ENCODE data around the gene CDK4.

DNA sequence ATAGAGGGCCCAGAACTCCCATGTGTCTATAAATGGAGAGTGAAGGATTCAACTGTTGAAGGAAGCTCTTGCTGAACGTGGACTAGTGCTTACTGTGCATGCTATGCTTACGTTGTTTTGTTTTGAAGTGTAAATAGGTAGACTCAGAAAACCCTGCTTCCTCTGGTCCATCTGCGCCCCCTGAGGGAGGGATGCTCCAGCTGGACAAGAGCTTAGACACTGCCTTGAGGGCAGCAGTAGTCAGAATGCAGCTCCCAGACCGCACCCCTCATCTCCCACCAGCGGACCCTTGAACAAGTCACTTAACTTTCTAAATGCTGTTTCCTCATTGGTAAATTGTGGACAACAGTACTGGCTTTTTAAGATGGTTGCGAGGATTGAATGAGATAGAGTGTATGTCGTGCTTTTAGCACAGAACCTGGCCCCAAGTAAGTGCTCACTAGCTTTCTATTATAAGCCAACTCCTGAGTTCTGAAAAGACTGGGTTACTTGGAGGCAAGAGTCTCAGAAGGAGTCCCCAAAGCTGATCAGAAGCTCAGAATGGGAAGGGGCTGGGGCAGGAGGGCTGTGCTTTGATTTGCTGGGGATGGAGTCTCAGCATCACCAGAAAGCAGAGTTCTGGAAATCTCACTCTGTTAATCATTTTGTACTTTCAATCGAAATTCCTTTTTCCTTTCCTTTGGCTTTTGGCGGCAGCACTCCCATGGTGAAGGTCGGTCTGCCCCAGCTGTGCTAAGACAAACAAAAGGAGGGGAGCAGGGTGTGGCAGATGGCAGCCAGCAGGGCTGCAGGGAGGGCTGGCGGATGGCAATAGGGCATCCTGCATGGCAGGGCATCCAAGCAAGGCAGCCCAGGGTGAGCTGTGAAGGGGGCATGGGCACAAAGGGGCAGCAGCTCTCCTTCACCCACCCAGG lies 29.1 kb downstream of the CDK4 start:
- TF ChIP-seq, protein P1, sequence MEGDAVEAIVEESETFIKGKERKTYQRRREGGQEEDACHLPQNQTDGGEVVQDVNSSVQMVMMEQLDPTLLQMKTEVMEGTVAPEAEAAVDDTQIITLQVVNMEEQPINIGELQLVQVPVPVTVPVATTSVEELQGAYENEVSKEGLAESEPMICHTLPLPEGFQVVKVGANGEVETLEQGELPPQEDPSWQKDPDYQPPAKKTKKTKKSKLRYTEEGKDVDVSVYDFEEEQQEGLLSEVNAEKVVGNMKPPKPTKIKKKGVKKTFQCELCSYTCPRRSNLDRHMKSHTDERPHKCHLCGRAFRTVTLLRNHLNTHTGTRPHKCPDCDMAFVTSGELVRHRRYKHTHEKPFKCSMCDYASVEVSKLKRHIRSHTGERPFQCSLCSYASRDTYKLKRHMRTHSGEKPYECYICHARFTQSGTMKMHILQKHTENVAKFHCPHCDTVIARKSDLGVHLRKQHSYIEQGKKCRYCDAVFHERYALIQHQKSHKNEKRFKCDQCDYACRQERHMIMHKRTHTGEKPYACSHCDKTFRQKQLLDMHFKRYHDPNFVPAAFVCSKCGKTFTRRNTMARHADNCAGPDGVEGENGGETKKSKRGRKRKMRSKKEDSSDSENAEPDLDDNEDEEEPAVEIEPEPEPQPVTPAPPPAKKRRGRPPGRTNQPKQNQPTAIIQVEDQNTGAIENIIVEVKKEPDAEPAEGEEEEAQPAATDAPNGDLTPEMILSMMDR (IDR thresholded peaks at IDR 0.05) = no peak
- no peak for TF ChIP-seq POLR2A (IDR thresholded peaks at IDR 0.05)

Measured in Peyer's patch (tissue), 4 donors.